Endothelial cell of umbilical vein (primary cell): Measurements from ENCODE around the gene VTI1A. TPM values are rescaled to one million over a fixed set of nuclear protein-coding genes. Genes with fewer than 3 reads are reported as not detected.

ENCODE experiments used
- BruUV-seq: library from RNA; stranded (reverse); fragments of 400-500 nt; replicated peaks from 2 replicates; lab custom pipeline; 2021; lab: Mats Ljungman, UMichigan
- CTCF ChIA-PET: fragments of 300-600, 350-600 bp; sonication (Branson Sonifier 250); formaldehyde crosslinking; loops from one replicate; lab custom pipeline; 2021; ENCODE audit warnings: antibody characterized with exemption, inconsistent platforms; lab: Charles Lee
- POLR2A ChIA-PET: fragments of 300-600, 350-600 bp; sonication (Branson Sonifier 250); formaldehyde crosslinking; loops from one replicate; lab custom pipeline; 2021; ENCODE audit warnings: antibody characterized with exemption, inconsistent platforms; lab: Charles Lee
- DNase-seq: peaks from one replicate; pipeline ENCODE4 v3.0.0-alpha.2; 2011; ENCODE audit warnings: low read depth, low spot score
- FAIRE-seq: peaks from 2 replicates; lab custom pipeline; 2011; peaks lifted over from hg19 to GRCh38; lab: Jason Lieb, UNC
- H2AFZ ChIP-seq: 2 replicates; pipeline ENCODE4 v1.6.0; 2012; ENCODE audit warnings: low read depth, low read length, control low read depth, inconsistent platforms
- H3K27ac ChIP-seq: 2 replicates; pipeline ENCODE4 v1.5.1; 2011; ENCODE audit warnings: low read depth, mild to moderate bottlenecking, control low read depth, low read length, moderate library complexity; ENCODE audit not compliant: insufficient read depth
- H3K27me3 ChIP-seq, 2 experiments: 2 replicates each; pipeline versions ENCODE4 v1.6.0 to v1.6.1; 2011; ENCODE audit warnings: low read length in 2 of 2, mixed read lengths in 1 of 2; ENCODE audit not compliant: control insufficient read depth in 2 of 2, insufficient read depth in 2 of 2
- H3K36me3 ChIP-seq, 2 experiments: 2 replicates in 1 of 2; 3 replicates in 1 of 2; pipeline ENCODE4 v1.5.1; 2011; ENCODE audit warnings: low read length in 2 of 2, mild to moderate bottlenecking in 1 of 2, moderate library complexity in 1 of 2; ENCODE audit not compliant: control insufficient read depth in 2 of 2, insufficient read depth in 2 of 2; ENCODE audit errors: extremely low read depth in 1 of 2
- H3K4me1 ChIP-seq: 3 replicates; pipeline ENCODE4 v1.5.1; 2011; ENCODE audit warnings: mild to moderate bottlenecking, low read length; ENCODE audit not compliant: control insufficient read depth, insufficient read depth; ENCODE audit errors: extremely low read depth
- H3K4me2 ChIP-seq: 2 replicates; pipeline ENCODE4 v1.6.1; 2011; ENCODE audit warnings: low read length, control low read depth, mixed read lengths; ENCODE audit not compliant: insufficient read depth
- H3K4me3 ChIP-seq, 3 experiments: fragments of 200-600 bp in 1 of 3; sonication (generic), shearing (Covaris generic) in 1 of 3; replicated peaks in 1 of 3; 2 replicates each; pipeline ENCODE4 v1.5.1; 2011 to 2016; ENCODE audit warnings: control low read depth in 3 of 3, low read length in 3 of 3, mild to moderate bottlenecking in 2 of 3, inconsistent platforms in 1 of 3, low read depth in 1 of 3, moderate library complexity in 1 of 3; ENCODE audit not compliant: insufficient read depth in 1 of 3
- H3K79me2 ChIP-seq: 2 replicates; pipeline ENCODE4 v1.6.0; 2012; ENCODE audit warnings: low read length, inconsistent platforms; ENCODE audit not compliant: control insufficient read depth, insufficient read depth
- H3K9ac ChIP-seq: replicated peaks from 2 replicates; pipeline ENCODE3; 2011; ENCODE audit warnings: low read length, control low read depth; ENCODE audit not compliant: insufficient read depth; ENCODE audit errors: extremely low read depth
- H3K9me1 ChIP-seq: replicated peaks from 3 replicates; pipeline ENCODE4 v1.6.0; 2011; ENCODE audit warnings: mild to moderate bottlenecking, low read length; ENCODE audit not compliant: control insufficient read depth, insufficient read depth; ENCODE audit errors: extremely low read depth
- H3K9me3 ChIP-seq: replicated peaks from 2 replicates; pipeline ENCODE4 v1.5.1; 2012; ENCODE audit warnings: low read length, inconsistent platforms; ENCODE audit not compliant: control insufficient read depth, insufficient read depth
- H4K20me1 ChIP-seq: replicated peaks from 2 replicates; pipeline ENCODE3; 2011; ENCODE audit warnings: mild to moderate bottlenecking, low read length; ENCODE audit not compliant: control insufficient read depth, insufficient read depth; ENCODE audit errors: extremely low read depth
- EZH2 ChIP-seq: IDR thresholded peaks from 2 replicates; pipeline ENCODE4 v1.6.1; 2012; ENCODE audit warnings: borderline replicate concordance, low read depth, mild to moderate bottlenecking, moderate library complexity, low read length, inconsistent platforms; ENCODE audit not compliant: severe bottlenecking
- FOS ChIP-seq: IDR thresholded peaks from 2 replicates; pipeline ENCODE4 v1.6.1; 2011; ENCODE audit warnings: mild to moderate bottlenecking, low read length, moderate library complexity, borderline replicate concordance; ENCODE audit not compliant: insufficient read depth
- GATA2 ChIP-seq: IDR thresholded peaks from 2 replicates; pipeline ENCODE4 v1.7.0; 2011; ENCODE audit warnings: low read depth, mild to moderate bottlenecking, moderate library complexity, mixed read lengths, low read length; ENCODE audit not compliant: insufficient read length, insufficient read depth
- JUN ChIP-seq: IDR thresholded peaks from 2 replicates; pipeline ENCODE4 v1.6.1; 2011; ENCODE audit warnings: borderline replicate concordance, low read depth; ENCODE audit not compliant: insufficient read length, insufficient read depth
- MYC ChIP-seq: IDR thresholded peaks from one replicate; pipeline ENCODE4 v1.6.1; 2011; ENCODE audit warnings: mild to moderate bottlenecking, low read depth, low read length
- POLR2A ChIP-seq: IDR thresholded peaks from 2 replicates; pipeline ENCODE4 v1.6.1; 2012; ENCODE audit warnings: low read depth, mild to moderate bottlenecking, control low read depth, low read length
- POLR2AphosphoS5 ChIP-seq: IDR thresholded peaks from 2 replicates; pipeline ENCODE4 v1.6.1; 2012; ENCODE audit warnings: low read depth, mild to moderate bottlenecking, control low read depth, low read length, moderate library complexity; ENCODE audit not compliant: insufficient read depth
- dilution Hi-C: fragments of 300-500 bp; cut with MboI; formaldehyde crosslinking; loops from one replicate; pipeline ENCODE4 v1.15.0; 2019; ENCODE audit warnings: low sequenced_read_pairs; ENCODE audit not compliant: extremely low pct_ligation_motif_present
- intact Hi-C: fragments of 100-400 bp; cut with micrococcal nuclease; formaldehyde crosslinking; loops from one replicate; pipeline ENCODE4 v1.10.0; 2022
- polyA plus RNA-seq, 4 experiments: library from polyadenylated mRNA; depleted of rRNA in 3 of 4; stranded (reverse) in 3 of 4; unstranded in 1 of 4; fragments of >200 nt; gene quantifications; 2 replicates each; pipeline versions ENCODE4 v1.2.1 to v1.2.3, GENCODE V29; 2011 to 2012; ENCODE audit warnings: missing spikeins in 1 of 4
- total RNA-seq: library from RNA; stranded (reverse); gene quantifications from 2 replicates; pipeline ENCODE4 v1.2.3, GENCODE V29; 2021
- TF ChIP-seq, protein P1 (sequence below), 2 donors: IDR thresholded peaks; 1 replicate in 1 of 2; 2 replicates in 1 of 2; pipeline ENCODE4 v1.5.1; 2011; ENCODE audit warnings: low read length in 2 of 2, mild to moderate bottlenecking in 2 of 2, moderate library complexity in 2 of 2, control low read depth in 1 of 2, inconsistent platforms in 1 of 2, low read depth in 1 of 2; ENCODE audit not compliant: insufficient read depth in 1 of 2; ENCODE audit errors: extremely low read depth in 1 of 2
- TF ChIP-seq, protein P2 (sequence below): IDR thresholded peaks from 2 replicates; pipeline ENCODE4 v1.6.1; 2011; ENCODE audit not compliant: insufficient read depth, insufficient read length

Gene VTI1A
- total and polyA plus RNA-seq, 2 donors (not counting 3 experiments of a cell fraction or from before 2014, with no cell fraction given) = 10.8 to 35.6 TPM

DNA sequence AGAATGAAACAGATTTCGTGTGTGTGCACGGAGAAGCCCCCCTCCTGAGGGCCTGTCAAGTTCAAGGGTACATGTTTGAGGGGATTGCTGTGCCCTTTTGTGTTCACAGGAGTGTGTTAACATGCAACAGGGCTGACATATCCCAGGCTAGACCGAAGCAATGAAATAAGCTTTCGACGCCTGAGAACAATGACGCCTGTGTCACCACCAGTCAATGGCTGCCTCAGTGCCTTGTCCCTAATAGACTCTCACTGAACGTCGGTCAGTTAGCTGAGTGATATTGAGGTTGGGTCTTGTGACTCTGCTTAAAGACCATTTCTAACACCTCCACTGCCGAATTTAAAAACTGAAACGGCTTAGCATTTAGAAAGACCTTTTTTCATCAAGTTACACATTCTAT is 327.8 kb downstream of the VTI1A start:
- TF ChIP-seq GATA2 = no peak
- TF ChIP-seq, protein P1, sequence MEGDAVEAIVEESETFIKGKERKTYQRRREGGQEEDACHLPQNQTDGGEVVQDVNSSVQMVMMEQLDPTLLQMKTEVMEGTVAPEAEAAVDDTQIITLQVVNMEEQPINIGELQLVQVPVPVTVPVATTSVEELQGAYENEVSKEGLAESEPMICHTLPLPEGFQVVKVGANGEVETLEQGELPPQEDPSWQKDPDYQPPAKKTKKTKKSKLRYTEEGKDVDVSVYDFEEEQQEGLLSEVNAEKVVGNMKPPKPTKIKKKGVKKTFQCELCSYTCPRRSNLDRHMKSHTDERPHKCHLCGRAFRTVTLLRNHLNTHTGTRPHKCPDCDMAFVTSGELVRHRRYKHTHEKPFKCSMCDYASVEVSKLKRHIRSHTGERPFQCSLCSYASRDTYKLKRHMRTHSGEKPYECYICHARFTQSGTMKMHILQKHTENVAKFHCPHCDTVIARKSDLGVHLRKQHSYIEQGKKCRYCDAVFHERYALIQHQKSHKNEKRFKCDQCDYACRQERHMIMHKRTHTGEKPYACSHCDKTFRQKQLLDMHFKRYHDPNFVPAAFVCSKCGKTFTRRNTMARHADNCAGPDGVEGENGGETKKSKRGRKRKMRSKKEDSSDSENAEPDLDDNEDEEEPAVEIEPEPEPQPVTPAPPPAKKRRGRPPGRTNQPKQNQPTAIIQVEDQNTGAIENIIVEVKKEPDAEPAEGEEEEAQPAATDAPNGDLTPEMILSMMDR (IDR thresholded peaks at IDR 0.05; ENCODE audit: extremely low read depth in 1 of 2, insufficient read depth in 1 of 2, low read depth in 1 of 2, low read length in 2 of 2) = no peak
- TF ChIP-seq JUN = no peak
- TF ChIP-seq, protein P2, sequence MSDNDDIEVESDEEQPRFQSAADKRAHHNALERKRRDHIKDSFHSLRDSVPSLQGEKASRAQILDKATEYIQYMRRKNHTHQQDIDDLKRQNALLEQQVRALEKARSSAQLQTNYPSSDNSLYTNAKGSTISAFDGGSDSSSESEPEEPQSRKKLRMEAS = no peak
- no peak for TF ChIP-seq POLR2AphosphoS5
- TF ChIP-seq MYC = no peak
- no peak for TF ChIP-seq EZH2
- no peak for TF ChIP-seq FOS
- no peak for TF ChIP-seq POLR2A
- Histone ChIP-seq H3K27me3 (no peaks in the 10 kb centered on the region), H3K79me2 (no peaks in the 10 kb centered on the region), H3K9ac (no peak overlapping the region), H3K4me2 (no peak overlapping the region), H3K27ac (no peak overlapping the region), H4K20me1 (no peaks in the 10 kb centered on the region), H2AFZ (no peak overlapping the region), H3K4me3 (no peak overlapping the region), H3K9me3 (no peaks in the 10 kb centered on the region), H3K9me1 (no peaks in the 10 kb centered on the region), H3K36me3 (no peaks in the 10 kb centered on the region), H3K4me1 (peaks cover 17% of the 10 kb centered on the region)
- no TSS peak for BruUV-seq
- ChIA-PET CTCF (interaction anchor here (0.9 kb wide), 1 partner anchor 10 kb away, joined by 3 read pairs; no protein-coding TSS in a partner anchor), POLR2A (no interaction called here)
- intact Hi-C loops = no loop called here
- DNase-seq (no peak), FAIRE-seq (no peak)
- dilution Hi-C loops = no loop called here
